Endometrium (tissue), 2 donors: Measurements from ENCODE around the gene UGT2B7.
"Not testable (repeated sequence)": the region's sequence is repeated elsewhere in the genome, so short reads cannot be mapped to it uniquely, and the experiment has no call there.

Experiments used
- FAIRE-seq: peaks from 2 replicates; lab custom pipeline; 2012; peaks lifted over from hg19 to GRCh38; lab: Jason Lieb, UNC
- donor health status: control.
- donor health status: control.

UGT2B7 gene

GRCh38 chr4:69096111-69096656 lies at the start of gene UGT2B7:
TSS of gene UGT2B7 (plus strand) at chr4:69096474. CDS start at chr4:69096521, 47 bp downstream.
- FAIRE-seq = no peak

GRCh38 chr4:69049860-69050259 lies 46.4 kb upstream of the UGT2B7 start:
- no peak for FAIRE-seq

DNA sequence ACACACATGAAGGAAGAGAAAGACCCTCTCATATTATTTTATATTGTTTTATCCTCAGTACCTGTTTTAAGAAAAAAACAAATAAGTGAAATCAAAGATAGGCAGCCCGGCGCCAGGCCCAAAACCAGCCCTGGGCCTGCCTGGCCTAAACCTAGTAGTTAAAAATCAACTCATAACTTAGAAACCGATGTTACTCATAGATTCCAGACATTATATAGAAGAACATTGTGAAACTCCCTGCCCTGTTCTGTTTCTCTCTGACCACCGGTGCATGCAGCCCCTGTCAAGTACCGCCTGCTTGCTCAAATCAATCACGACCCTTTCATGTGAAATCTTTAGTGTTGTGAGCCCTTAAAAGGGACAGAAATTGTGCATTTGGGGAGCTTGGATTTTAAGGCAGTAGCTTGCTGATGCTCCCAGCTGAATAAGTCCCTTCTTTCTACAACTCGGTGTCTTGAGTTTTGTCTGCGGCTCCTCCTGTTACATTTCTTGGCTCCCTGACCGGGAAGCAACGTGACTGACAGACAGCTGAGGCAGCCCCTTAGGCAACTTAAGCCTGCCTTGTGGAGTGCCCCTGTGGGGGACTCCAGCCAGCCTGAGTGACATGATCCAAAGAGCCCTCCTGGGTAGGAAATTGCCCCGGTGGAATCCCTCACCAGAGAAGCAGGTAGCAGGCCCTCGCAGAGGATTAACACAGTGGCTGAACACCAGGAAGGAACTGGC lies 45.3 kb upstream of the UGT2B7 start:
- not testable (repeated sequence) for FAIRE-seq

DNA sequence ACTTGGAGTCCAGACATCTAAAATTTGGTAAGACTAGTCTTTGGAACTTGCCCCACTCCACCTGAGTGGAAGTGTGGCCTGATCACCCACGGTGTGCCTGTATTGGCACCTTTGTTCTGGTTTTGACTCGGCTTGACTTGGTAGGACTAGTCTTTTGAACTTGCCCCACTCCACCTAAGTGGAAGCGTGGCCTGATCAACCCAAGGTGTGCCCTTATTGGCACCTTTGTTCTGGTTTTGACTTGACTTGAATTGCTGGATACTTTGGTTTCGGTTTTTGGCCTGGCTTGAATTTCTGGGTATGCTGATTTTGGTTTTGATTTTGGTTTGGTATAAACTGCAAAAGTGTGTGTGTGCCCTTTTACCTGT lies 44.7 kb upstream of the UGT2B7 start:
- FAIRE-seq = no peak

- FAIRE-seq = not testable (repeated sequence)
Measured at GRCh38 chr4:69053309-69053885, 42.9 kb upstream of the UGT2B7 start.

DNA sequence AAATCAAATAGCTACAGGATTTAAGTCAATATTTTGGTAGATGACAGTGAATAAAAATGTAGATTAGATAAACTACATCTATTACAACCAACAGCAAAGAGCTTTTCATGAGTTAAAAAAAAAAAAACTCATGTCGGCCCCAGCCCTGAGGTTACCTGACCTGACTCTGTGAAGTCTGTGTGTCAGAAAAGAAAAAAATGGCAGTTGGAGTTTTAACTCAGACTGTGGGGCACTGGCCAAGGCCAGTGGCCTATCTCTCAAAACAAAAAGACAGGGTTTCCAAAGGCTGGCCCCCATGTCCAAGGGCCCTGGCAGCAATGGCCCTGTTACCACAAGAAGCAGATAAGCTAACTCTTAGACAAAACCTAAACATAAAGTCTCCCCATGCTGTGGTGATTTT lies 42.2 kb upstream of the UGT2B7 start:
- FAIRE-seq = not testable (repeated sequence)

- no peak for FAIRE-seq
Measured at GRCh38 chr4:69054578-69055200, 41.6 kb upstream of the UGT2B7 start.

- FAIRE-seq = no peak
Measured at GRCh38 chr4:69056150-69056549, 40.1 kb upstream of the UGT2B7 start.

GRCh38 chr4:69056921-69057550 lies 39.2 kb upstream of the UGT2B7 start:
- no peak for FAIRE-seq

- no peak for FAIRE-seq
Measured at GRCh38 chr4:69057620-69058409, 38.5 kb upstream of the UGT2B7 start.

GRCh38 chr4:69058410-69059059 lies 37.7 kb upstream of the UGT2B7 start:
- FAIRE-seq = no peak

GRCh38 chr4:69060651-69061308 lies 35.5 kb upstream of the UGT2B7 start:
- FAIRE-seq = no peak

DNA sequence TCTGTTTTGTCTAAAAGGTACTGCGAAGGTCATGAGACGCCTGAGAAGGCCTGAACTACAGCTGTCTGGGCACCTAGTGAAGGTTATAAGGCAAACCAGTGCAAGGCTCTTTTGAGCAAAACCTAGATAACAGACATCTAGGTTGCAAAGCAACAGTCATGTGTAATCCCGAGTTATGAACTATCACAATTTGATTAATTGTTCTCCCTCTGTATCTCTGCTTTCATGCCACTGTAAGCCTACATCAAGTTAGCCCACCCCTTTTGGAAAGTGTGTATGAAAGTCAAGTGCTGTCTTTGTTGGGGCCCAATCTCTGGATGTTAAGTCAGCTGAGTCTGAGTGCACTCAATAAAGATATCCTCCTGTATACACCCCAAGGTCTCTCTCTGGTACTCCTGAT lies 31.9 kb upstream of the UGT2B7 start:
- FAIRE-seq = no peak

DNA sequence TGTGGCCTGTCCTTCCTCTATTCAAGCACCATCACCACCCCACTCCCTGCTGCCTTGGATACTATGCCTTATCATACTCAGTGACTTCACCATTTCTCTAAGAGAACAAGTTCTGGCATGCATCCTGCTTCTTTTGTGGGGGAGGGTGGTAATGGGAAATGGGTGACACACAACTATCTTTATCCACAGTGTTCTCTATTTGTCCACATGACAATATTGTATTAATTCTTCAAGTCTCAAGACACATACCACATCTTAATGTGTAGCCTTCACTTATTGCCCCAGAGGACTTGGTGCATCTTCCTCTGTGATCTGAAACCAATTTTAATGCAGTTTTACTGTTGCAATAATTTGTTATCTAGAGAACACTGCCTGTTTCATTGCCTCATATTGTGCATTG lies 29.3 kb upstream of the UGT2B7 start:
- FAIRE-seq = no peak

DNA sequence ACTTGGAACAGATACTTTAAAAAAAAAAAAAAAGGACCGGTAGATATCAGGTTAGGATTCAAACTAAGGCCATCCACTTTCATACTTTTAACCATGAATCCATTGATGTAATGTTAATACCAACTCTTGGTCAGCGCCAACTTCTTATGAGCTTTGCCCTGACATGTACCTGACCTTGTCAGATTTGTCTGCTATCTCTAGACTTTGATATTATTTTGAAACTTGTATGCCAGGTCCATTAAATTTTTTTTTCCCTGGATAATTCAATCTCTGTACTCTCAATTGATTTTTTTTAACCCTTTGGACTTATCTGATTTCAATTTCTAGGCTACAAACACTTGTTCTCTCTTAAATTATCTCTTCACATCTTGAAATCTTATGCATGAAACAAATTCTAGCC lies 27.2 kb upstream of the UGT2B7 start:
- FAIRE-seq = no peak

GRCh38 chr4:69070590-69070989 lies 25.7 kb upstream of the UGT2B7 start:
- FAIRE-seq = no peak

DNA sequence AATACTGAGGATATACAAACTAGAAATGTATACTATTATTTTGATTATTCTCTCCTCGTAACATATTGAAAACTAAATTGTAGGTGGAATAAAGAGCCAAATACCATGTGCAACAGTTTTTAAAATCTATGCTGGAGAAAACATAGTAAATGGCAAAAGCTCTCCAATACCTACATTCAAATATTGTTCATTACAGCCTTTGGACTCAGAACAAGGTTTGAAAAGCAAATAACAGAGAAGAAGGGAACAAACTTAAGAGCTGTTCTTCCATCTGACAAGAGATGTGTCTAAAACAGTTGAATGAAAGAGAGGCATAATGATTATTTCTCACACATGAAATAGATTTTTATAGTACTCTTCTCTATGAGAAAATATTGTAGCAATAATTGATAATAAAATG lies 25.0 kb upstream of the UGT2B7 start:
- FAIRE-seq = no peak

DNA sequence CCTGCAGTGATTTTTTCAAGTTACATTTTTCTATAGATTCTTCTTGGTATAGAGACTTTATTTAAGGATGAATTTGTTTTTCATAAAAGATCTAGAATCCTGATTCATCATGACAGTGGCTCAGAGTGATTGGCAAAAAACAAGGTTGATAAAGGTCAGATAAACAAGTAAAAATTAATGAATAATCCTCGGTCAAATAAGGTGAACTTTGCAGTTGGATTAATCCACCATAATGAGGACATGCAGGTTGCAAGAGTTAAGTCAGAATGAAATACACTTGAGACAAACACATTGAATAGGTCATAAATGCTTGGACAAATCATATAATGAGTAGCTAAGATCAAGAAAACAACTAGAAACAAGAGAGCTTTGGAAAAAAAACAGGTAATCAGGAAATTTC lies 22.9 kb upstream of the UGT2B7 start:
- no peak for FAIRE-seq

DNA sequence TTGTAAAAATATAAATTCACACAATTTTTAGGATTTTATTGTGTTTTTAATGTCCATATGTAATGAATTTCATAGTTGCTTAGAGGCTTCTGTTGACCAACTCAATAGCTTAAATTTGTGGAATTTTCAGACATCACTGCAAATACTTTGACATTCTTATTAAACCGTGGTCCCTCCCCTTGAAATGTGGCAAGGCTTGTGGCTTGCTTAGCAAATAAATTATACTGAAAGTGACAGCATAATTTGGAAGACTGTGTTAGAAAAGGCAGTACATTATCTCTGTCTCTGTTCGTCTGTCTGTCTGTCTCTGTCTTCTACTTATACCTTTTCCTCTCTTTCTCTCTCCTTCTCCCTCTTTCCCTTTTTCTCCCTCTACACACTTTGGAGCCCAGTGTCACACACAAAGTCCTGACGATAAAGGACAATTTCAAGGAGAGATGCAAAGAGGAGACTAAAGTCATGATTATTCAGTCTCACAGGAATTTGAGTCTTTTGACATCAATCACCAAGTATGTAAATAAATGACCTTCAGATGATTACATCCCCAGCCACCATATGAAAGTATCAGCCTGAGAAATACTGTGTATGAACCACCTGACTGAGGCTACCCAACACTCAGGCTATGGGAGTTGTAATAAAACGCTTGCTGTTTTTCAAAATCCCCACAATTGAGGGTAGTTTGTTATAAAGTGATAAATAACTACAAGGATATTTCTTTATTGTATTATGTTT lies 21.0 kb upstream of the UGT2B7 start:
- no peak for FAIRE-seq

DNA sequence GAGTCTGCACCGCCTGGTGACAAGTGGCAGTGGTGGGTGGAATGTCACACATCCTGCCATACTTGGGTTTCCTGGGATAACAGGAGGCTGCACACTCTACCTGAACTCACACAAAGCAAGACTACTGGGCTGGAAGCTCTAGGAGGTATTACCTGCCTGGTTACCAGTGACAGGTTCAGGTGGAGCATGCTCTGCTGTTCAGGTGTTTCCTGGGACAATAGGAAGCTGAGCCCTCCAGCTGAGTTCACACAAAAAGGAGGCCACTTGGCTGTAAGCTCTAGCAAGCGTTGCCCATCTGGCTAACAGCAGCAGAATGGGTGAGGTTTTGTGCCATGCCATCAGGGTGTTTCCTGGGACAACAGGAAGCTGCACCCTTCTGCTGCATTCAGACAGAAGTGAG lies 17.4 kb upstream of the UGT2B7 start:
- FAIRE-seq = no peak
